A673 (cell line): ENCODE data around the gene TTPAL.

Source experiments
- EZH2 ChIP-seq: fragments of 200-600 bp; sonication (generic); IDR thresholded peaks from 2 replicates; pipeline ENCODE4 v1.6.1; 2017; ENCODE audit warnings: borderline replicate concordance, low read depth, mild to moderate bottlenecking, mixed read lengths, antibody characterized with exemption, low read length; ENCODE audit not compliant: poor library complexity, severe bottlenecking
- TF ChIP-seq, protein P1 (sequence below): fragments of 300-800, 200-600 bp; sonication (generic); conservative IDR thresholded peaks from 2 replicates; pipeline ENCODE4 v1.5.1; 2017; ENCODE audit warnings: low read depth, mild to moderate bottlenecking, antibody characterized with exemption, low read length, moderate library complexity, mixed read lengths

DNA sequence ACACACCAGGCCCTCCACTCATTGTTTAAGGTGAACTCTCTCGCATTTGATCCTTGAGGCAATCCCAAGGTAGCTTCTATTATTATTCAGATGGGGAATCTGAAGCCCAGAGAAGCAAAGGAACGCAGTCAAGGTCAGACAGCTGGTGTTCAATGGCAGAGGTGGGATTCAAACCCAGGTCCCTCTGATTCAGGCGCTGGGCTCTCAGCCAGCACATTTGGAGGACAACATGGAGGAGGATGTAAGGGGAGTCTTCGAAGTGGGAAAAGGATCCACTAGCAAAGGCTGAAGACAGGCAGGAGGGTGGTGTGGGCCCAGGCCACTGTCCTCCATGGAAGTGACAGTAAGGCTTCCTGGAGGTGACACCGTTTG, 13.9 kb upstream of the TTPAL start:
- TF ChIP-seq, protein P1, sequence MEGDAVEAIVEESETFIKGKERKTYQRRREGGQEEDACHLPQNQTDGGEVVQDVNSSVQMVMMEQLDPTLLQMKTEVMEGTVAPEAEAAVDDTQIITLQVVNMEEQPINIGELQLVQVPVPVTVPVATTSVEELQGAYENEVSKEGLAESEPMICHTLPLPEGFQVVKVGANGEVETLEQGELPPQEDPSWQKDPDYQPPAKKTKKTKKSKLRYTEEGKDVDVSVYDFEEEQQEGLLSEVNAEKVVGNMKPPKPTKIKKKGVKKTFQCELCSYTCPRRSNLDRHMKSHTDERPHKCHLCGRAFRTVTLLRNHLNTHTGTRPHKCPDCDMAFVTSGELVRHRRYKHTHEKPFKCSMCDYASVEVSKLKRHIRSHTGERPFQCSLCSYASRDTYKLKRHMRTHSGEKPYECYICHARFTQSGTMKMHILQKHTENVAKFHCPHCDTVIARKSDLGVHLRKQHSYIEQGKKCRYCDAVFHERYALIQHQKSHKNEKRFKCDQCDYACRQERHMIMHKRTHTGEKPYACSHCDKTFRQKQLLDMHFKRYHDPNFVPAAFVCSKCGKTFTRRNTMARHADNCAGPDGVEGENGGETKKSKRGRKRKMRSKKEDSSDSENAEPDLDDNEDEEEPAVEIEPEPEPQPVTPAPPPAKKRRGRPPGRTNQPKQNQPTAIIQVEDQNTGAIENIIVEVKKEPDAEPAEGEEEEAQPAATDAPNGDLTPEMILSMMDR = no peak
- TF ChIP-seq EZH2 = no peak
